Stimulated activated CD4-positive, alpha-beta T cell treated with anti-CD3 and anti-CD28 coated beads, Interleukin-2, amount 100 ng/mL, for 24 hours (primary cell): Measurements from ENCODE around the gene ZNF133.
"Not testable (repeated sequence)": the region's sequence is repeated elsewhere in the genome, so short reads cannot be mapped to it uniquely, and the experiment has no call there.

Experiments used
- DNase-seq, 2 donors: peaks; one replicate each; pipeline ENCODE4 v3.0.0-alpha.2; 2020

Gene ZNF133

DNA sequence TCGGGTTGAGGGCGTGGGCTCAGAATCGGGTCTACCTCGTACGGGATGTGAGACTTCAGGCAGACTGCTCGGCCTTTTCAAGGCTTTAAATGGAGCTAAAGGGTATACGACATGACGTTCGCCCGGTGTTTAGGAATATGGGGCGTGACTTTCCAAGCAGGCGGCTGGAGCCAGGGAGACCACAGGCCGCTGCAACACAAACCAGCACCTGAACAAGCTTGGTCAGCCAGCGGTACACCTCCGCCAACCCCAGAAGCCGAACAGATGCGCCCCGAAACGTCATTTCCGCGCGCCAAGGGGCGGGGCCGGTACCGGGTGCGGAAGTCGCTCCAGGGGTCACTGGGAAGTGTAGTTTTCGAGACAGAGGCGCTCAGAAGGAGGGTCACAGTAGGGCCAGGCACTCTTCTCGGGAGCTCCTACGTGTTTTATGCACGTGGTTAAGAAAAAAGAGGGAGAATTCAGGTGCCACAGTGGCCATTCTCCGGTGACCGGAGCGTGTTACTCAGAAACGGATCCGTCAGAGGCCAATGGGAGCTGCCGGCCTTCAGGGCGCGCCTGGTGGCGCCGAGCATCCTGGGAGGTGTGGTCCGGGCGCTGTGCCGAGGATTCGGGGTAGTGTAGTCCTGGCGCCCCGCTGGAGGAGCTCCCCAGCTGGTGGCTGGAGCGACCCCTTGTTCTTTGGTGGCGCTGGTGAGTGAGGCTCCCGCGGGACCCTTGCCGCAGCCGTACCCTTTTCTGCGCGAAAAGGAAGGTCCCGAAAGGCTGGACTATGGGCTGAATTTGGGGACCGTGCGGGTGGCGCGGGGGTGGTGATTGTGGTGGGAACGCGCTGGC lies at the start of gene ZNF133:
TSS of gene ZNF133 (plus strand) at position 613 of the 834 bp plus-strand sequence. CDS start 17,160 bp downstream, outside the sequence.
- DNase-seq = peak; percentile 98

DNA sequence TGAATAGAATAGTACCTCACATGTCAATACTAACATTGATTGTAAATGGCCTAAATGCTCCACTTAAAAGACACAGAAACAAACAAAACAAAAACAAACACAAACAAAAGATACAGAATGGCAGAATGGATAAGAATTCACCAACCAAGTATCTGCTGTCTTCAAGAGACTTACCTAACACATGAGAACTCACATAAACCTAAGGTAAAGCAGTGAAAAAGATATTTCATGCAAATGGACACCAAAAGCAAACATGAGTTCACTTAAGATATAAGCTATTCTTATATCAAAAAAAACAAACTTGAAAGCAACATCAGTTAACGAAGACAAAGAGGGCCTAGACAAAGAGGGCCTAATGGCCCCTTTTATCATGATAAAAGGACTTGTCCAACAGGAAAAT lies 47.3 kb upstream of the ZNF133 start:
- DNase-seq = no peak

DNA sequence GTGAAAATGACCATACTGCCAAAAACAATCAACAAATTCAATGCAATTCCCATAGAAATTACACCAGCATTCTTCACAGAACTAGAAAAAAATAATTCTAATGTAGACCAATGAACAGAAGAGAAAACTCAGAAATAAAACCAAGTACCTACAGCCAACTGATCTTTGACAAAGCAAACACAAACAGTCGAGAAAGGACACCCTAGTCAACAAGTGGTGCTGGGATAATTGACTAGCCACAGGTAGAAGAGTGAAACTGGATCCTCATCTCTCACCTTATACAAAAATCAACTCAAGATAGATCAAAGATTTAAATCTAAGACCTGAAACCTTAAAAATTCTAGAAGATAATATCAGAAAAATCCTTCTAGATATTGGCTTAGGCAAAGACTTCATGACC lies 44.5 kb upstream of the ZNF133 start:
- DNase-seq = no peak

DNA sequence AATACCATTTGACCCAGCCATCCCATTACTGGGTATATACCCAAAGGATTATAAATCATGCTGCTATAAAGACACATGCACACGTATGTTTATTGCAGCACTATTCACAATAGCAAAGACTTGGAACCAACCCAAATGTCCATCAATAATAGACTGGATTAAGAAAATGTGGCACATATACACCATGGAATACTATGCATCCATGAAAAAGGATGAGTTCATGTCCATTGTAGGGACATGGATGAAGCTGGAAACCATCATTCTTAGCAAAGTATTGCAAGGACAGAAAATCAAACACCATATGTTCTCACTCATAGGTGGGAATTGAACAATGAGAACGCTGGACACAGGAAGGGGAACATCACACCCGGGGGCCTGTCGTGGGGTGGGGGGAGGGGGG lies 39.8 kb upstream of the ZNF133 start:
- DNase-seq = not testable (repeated sequence)

DNA sequence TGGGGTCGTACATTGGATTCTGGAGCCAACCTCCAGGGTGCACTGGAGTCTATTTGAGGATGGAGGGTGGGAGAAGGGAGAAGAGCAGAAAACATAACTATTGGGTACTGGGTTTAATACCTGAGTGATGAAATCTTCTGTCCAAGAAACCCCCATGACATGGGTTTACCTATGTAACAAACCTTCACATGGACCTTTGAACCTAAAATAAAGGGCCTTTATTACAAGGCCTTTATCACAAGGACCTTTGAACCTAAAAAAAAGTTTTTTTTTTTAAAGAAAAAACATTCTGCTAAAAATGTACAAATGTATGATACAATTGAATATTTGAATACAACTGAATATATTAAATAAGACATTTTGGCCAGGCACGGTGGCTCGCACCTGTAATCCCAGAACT lies 38.1 kb upstream of the ZNF133 start:
- DNase-seq = no peak

DNA sequence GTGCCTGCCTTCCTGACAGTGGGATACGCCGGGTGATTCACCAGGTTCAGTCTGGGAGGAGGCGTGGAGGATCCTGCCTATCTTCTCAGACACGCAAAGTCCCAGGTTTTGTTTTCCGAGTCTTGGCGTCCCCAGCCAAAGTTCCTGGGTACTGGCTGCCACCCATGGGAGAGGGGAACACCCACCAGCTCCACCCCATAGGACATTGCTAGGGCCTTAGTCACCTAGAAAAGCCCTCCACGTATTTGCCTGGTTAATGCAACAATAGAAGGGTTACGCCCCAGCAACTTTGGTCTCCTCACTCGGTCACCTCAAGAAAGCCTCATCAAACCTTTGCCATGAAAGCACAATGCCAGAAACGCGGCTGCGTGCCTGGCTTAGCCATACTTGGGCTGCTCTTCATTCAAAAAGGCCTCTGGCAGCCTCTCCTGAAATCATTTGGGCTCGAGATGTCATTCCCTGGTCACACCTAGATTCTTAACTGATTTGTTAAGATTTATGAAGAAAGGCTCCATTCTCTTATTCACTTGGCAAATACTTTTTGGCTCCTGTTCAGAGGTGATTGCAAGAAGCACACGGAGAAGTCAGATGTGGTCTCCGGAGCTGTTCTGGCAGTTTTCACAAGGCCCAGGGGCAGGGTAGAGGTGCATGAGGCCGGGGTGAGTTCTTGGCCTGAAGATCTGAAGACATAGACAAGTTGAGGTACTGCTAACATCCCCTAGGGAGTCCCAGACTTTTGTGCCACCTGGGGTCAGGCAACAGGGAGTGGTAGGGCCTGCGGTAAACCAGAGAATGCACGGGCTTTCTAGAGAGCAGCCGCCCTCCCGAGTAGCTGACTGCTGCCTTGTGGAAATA lies 35.5 kb upstream of the ZNF133 start:
- no peak for DNase-seq

DNA sequence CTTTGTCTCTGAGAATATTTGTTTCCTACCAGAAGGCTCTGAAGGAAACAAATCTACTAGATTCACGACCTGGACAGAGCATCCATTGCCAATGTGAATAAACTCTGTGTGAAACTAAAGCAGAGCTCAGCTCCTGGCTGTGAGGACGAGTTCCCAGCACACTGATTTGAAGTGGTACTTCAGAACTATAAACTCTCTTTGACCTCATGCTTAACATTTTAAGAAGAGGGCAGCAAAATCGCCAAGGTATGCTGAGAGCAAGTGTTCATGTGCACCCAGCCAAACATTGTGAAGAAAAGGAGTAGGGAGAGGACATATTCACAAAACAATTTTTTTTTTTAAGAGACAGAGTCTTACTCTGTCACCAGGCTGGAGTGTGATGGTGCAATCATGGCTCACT lies 33.7 kb upstream of the ZNF133 start:
- no peak for DNase-seq

DNA sequence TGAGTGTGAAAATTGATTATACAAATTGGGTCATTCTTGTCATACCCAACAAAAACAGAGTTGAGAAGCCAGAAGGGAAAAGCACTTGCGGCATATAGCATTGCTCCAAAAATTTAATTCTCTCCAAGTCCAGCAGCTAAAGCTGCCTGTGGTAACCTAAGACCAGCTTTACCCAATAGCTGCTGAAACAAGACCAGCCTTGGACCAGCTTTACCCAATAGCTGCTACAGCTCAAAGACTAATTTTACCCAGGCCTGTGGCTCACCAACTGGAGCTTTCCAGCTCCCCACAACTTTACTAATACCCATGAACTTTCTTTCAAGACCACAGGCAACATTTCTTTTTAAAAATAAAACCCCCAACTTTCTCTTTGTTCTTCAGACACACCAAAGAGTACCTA lies 32.8 kb upstream of the ZNF133 start:
- no peak for DNase-seq

DNA sequence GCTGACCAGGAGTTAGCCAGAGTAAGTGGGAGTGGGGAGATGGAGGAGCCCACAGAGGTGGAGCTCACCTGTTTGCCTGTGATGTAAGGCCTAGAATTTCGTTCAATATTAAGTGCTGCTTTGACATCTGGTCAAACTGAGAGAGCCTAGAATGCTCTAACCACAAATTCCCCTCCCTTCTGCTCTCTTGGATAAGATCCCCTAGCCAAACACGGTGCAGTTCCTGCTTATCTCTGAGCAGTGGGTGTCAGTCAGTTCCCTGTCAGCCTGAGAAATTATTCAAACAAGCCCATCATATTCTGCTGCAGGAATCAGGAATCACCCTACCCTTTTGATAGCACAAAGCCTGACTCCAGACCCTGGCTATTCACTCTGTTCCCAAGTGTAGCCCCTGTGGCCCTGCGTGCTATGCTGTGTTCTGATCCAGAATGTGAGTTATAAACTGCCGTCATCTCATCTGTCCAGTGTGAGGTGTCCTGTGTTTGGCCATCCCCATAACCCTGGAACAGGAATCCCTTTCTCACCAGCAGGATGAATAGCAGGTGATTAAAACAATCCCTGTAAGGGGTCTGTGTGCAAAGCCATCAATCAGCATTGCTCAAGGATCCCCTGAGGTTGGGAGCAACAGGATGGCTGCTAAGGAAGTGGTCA lies 31.8 kb upstream of the ZNF133 start:
- DNase-seq = no peak

DNA sequence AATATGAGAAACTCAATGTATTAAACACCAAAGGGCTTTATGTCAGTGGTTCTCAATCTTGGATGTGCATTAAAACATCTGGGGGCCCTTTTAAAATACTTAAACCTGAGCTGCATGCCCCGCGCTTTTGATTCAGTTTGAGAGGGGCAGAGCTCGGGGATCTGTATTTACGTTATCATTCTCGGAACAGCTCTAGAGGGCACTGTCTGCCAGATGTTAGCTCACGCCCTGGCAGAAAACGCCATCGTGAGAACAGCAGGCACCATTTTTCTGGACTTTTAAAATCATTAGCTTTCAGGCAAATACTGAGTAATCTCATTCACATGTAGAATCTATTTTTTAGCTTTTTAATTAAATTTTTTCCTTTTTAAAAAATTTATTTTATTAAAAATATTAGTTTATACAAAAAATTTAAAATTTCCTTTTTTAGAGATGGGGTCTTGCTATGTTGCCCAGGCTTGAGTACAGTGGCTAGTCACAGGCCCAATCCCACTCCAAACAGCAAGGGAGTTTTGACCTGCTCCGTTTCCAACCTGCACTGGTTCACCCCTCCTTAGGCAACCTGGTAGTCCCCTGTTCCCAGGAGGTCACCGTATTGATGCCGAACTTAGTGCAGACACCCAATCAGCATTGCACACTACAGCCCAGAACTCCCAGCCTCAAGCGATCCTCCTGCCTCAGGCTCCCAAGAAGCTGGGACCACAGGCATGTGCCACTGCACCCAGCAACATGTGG lies 30.0 kb upstream of the ZNF133 start:
- no peak for DNase-seq

DNA sequence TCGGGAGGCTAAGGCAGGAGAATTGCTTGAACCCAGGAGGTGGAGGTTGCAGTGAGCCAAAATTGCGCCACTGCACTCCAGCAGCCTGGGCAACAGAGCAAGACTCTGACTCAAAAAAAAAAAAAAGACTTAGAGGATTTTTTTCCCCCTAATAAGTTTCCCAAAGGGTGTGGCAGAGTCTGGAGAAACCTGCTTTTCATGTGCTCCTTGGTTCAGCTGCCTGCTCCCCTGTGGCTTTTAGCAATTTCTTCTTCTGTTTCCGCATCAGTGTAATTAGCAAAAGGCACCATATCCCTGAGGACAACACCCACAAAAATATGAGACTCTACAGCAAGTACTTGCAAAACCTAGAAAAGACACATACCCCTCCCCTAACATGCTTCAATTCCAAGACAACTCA lies 28.6 kb upstream of the ZNF133 start:
- no peak for DNase-seq

DNA sequence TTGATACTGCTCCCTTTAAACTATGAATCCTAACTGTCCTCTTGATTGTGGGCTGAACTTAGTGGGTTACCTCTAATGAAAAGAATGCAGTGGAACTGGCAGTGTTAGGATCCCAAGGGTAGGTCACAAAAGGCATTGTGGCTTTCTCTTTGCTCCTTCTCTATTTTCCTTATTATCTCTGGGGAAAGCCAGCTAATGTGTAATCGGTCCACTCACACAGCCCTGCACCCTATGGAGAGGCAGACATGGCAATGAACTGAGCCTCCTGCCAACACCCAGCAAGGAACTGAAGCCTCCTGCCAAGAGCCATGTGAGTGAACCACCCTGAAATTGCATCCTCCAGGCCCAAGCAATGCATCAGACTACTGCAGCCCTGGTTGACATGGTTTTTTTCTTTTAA lies 24.6 kb upstream of the ZNF133 start:
- DNase-seq = no peak

DNA sequence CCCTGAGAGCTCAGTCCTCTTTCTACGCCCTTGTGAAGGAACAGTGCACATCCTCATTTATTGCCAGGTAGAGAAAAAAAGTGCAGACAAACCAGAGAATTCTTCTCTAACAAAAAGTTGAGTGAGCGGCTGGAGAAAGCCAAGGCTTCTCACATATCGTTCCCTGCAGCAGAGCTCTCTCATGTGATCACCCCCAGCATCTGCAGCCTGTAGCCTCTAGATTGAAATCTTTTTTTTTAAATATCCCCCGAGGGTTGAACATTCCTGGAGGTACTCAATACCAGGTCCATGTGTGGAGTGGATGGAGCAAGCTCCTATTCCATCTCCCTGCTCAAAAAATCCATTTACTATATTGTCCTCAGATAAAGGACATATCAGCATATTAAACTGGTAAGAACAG lies 22.9 kb upstream of the ZNF133 start:
- DNase-seq = no peak

DNA sequence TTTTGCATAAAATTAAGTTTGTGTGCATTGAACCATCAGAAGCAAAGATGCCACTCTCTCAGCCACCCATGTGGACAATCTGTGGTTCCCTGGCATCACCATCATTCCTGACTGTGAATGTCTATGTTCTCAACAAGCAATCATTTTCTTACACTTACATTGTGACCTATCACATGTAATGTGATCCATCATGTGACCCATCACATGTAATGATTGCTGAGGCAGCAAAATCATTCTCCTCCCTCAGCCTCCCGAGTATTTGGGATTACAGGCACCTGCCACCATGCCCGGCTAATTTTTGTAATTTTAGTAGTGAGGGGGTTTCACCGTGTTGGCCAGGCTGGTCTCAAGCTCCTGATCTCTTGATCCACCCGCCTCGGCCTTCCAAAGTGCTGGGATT lies 22.0 kb upstream of the ZNF133 start:
- DNase-seq = no peak

DNA sequence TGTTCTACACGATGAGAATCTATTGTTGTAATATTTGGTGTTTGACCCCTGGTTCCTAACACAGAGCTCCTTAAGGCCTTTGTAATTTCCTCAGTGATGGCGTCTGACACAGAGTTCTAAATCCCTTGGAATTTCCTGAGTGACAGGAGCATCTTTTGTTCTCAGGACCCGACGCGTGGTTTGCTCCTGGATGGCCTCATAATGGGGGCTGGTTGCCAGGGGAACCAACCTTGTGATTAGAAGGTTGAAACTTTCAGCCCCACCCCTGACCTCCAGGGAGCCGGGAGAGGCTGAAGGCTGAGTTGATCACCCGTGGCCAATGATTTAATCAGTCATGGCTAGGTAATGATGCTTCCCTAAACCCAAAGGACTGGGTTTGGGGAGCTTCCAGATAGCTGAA lies 20.5 kb upstream of the ZNF133 start:
- DNase-seq = no peak

DNA sequence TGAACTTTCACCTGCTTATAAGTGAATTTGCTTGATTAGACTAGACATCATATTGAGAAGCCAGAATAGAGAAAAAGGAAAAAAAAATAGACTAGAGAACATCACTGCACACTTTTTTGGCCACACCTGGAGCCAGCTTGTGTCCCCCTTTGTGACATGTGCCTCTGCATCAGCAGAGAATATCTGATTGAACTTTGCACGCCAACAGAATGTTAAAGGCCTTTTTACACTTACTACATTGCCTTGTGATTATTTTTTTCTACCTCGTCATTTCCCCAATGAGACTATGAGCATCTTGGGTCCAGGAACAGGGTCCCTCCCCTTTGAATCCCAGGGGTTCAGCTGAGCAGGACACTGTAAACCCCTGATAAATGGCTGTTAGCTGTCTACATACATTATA lies 17.2 kb upstream of the ZNF133 start:
- no peak for DNase-seq

DNA sequence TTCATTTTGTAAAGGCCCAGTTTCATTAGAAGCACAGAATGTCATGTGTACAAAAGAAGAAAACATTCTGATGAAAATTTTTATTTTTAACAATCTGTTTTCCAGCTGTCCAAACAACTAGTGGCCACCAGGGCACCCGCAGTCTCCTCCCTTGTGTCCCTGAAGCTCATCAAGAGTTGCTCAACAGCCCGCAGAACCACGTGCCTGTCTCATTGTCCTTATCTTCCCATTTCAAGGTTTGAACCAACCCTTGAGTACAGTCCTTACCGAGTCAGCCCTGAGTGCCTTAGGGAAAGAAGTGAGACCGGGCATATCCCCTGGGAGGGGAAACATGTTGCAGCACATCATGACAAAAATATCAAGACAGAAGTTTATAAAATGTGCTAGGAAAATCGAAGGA lies 15.9 kb upstream of the ZNF133 start:
- DNase-seq = no peak

DNA sequence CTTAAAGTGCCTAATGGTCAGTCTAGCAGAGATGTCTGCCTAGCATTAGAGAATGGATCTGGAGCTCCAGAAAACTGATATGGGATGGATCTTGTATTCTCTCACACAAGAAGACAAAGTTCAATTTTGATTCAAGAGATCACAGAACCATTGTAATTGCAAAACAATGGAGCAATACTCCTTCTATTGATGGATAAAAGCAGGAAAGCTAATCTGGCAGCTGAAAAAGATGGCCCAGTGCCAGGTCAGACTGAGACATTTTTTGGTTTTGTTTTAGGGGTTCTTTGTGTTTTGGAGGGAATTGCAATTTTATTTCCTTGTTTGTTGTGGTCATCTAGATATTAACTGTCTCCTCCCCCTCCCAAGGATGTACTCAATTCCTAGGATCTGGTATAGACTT lies 14.6 kb upstream of the ZNF133 start:
- DNase-seq = no peak

DNA sequence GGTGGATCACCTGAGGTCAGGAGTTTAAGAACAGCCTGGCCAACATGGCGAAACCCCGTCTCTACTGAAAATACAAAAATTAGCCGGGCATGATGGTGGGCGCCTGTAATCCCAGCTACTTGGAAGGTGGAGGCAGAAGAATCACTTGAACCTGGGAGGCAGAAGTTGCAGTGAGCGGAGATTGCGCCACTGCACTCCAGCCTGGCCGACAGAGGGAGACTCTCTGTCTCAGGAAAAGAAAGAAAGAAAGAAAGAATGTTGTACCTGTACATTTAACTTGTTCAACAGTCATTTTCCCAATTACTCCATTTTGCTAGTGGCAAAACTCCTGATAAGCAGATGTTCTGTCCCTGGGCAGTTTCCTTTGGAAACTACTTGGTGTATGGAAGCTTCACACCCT lies 12.4 kb upstream of the ZNF133 start:
- DNase-seq = not testable (repeated sequence)

DNA sequence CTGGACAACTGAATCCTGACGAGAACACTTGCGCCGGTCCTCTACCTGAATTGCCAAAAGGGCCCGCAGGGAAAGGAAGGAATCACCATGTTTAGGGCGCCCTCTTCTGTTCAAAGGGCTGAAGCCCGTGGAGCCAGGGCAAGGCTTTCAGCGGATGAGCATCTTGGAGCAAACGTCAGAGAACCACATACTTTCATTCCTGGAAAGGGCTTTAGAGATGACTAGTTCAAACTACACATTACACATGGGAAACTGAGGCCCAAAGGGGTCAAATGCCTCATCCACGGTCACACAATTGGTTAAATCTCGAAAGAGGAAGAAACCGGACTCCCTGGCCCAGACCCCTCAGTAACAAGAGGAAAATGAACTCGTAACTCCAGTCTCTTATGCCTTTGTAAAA lies 11.5 kb upstream of the ZNF133 start:
- DNase-seq = peak; percentile 57 to 68

DNA sequence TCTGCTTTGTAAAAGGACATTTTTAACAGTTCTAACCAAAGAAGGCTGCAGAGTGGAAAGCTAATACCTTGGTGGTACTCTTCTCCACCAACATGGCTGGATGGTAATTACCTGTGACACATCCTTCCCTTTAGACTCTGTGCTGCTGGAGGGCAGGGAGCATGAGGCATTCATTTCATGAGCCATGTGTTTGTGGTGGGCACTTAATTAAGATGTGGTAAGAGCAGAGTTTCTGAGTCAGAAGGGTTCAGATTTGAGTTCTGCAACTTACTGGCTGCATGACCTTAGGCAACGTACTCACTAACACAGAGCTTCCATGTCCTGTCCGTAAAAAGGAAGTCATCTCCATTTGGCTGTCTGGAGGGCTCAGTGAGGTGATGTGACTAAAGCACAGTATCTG lies 9.1 kb upstream of the ZNF133 start:
- DNase-seq = no peak

DNA sequence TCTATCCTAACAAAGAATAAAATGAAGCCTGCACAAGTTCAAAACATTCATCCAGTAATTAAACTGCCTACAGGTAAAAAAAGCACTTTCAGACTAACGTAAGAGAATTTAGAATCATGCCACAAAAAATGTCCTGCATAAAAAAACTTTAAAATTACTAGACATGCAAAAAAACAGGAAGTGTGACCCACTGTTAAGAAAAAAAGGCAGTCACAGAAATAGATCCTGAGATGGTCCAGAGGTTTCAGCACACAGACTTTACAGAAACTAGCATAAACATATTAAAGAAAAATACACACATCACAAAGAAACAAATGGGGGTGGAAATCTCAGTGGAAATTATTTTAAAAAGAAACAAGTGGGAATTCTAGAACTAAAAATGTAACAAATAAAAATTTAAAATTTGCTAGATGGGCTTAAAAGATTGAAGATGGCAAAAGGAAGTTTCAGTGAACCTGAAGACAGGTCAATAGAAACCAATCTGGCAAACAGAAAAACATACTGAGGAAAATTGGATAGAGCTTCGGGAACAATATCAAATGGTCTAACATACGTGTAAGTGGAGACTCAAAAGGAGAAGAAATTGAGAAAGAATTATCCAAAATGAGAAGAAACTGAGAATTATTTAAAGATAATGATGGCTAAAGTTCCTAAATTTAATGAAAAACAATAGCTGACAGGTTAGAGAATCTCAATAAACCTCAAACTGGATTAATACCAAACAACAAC lies 3.4 kb upstream of the ZNF133 start:
- DNase-seq = no peak
